OCI-LY1 (cell line): ENCODE measurements around the gene GSK3B.

Source experiments
- H2AFZ ChIP-seq: fragments of 200-600 bp; sonication (generic), shearing (Covaris generic); 2 replicates; pipeline ENCODE4 v1.6.0; 2014; ENCODE audit warnings: antibody characterized with exemption, mild to moderate bottlenecking, low read length
- H3F3A ChIP-seq: fragments of 200-600 bp; sonication (generic), shearing (Covaris generic); 2 replicates; pipeline ENCODE4 v1.6.0; 2014; ENCODE audit warnings: mild to moderate bottlenecking, antibody characterized with exemption, low read length, moderate library complexity; ENCODE audit not compliant: insufficient read depth
- H3K27ac ChIP-seq: fragments of 200-600 bp; sonication (generic); 2 replicates; pipeline ENCODE4 v1.5.1; 2014; ENCODE audit warnings: low read length, mixed run types, mild to moderate bottlenecking, low read depth; ENCODE audit not compliant: poor library complexity, severe bottlenecking
- H3K27me3 ChIP-seq: fragments of 200-600 bp; sonication (generic); 2 replicates; pipeline ENCODE4 v1.6.0; 2014; ENCODE audit warnings: antibody characterized with exemption, mild to moderate bottlenecking, low read length, moderate library complexity; ENCODE audit not compliant: insufficient read depth
- H3K36me3 ChIP-seq: fragments of 200-600 bp; sonication (generic); 2 replicates; pipeline ENCODE4 v1.6.1; 2014; ENCODE audit warnings: mild to moderate bottlenecking, antibody characterized with exemption, low read length, moderate library complexity, mixed read lengths; ENCODE audit not compliant: insufficient read depth
- H3K4me1 ChIP-seq: fragments of 200-600 bp; sonication (generic); 2 replicates; pipeline ENCODE4 v1.5.1; 2014; ENCODE audit warnings: mild to moderate bottlenecking, low read length, moderate library complexity; ENCODE audit not compliant: insufficient read depth, severe bottlenecking
- H3K4me2 ChIP-seq: fragments of 200-600 bp; sonication (generic), shearing (Covaris generic); 2 replicates; pipeline ENCODE4 v1.6.1; 2014; ENCODE audit warnings: low read length
- H3K4me3 ChIP-seq: fragments of 200-600 bp; sonication (generic); 2 replicates; pipeline ENCODE4 v1.5.1; 2014; ENCODE audit warnings: low read length, low read depth, mild to moderate bottlenecking, mixed read lengths; ENCODE audit not compliant: poor library complexity, severe bottlenecking
- H3K79me2 ChIP-seq: fragments of 200-600 bp; shearing (Covaris generic); 2 replicates; pipeline ENCODE4 v1.6.1; 2016; ENCODE audit warnings: mixed run types, low read length, mixed read lengths; ENCODE audit not compliant: insufficient read depth
- H3K9ac ChIP-seq: fragments of 200-600 bp; sonication (generic), shearing (Covaris generic); 2 replicates; pipeline ENCODE4 v1.6.1; 2014; ENCODE audit warnings: mild to moderate bottlenecking, low read length, mixed read lengths
- H3K9me2 ChIP-seq: fragments of 200-600 bp; sonication (generic), shearing (Covaris generic); 2 replicates; pipeline ENCODE4 v1.6.1; 2014; ENCODE audit warnings: low read depth, mild to moderate bottlenecking, low read length, mixed read lengths
- H3K9me3 ChIP-seq: fragments of 200-600 bp; shearing (Covaris generic); 2 replicates; pipeline ENCODE4 v1.6.1; 2014; ENCODE audit warnings: low read length, mixed read lengths
- H4K20me1 ChIP-seq: fragments of 200-600 bp; sonication (generic), shearing (Covaris generic); 2 replicates; pipeline ENCODE4 v1.6.0; 2016; ENCODE audit warnings: mild to moderate bottlenecking, low read length; ENCODE audit not compliant: insufficient read depth
- CTCF ChIP-seq: fragments of 200-600 bp; sonication (generic), shearing (Covaris generic); IDR thresholded peaks from 2 replicates; pipeline ENCODE4 v1.5.1; 2017; ENCODE audit warnings: mild to moderate bottlenecking, antibody characterized with exemption, low read length, moderate library complexity, mixed read lengths
- EZH2 ChIP-seq: fragments of 200-600 bp; sonication (generic), shearing (Covaris generic); IDR thresholded peaks from 2 replicates; pipeline ENCODE4 v1.8.0; 2017; ENCODE audit warnings: borderline replicate concordance, mixed run types, mild to moderate bottlenecking, antibody characterized with exemption, low read length, moderate library complexity, mixed read lengths

GSK3B gene

GRCh38 chr3:119783255-119783654 is 311.0 kb downstream of the GSK3B start:
- no peaks in the 10 kb centered on the region for H3K9me2 ChIP-seq
- TF ChIP-seq CTCF (no peak), EZH2 (no peak)
- H3K27ac ChIP-seq = no peak overlapping the region
- H3K36me3 ChIP-seq = no peaks in the 10 kb centered on the region
- no peaks in the 10 kb centered on the region for H3K4me1 ChIP-seq
- H3K27me3 ChIP-seq = no peaks in the 10 kb centered on the region
- no peak overlapping the region for H3K4me2 ChIP-seq
- H3K79me2 ChIP-seq = no peaks in the 10 kb centered on the region
- H3K4me3 ChIP-seq = no peak overlapping the region
- no peaks in the 10 kb centered on the region for H3K9me3 ChIP-seq
- H3K9ac ChIP-seq = no peak overlapping the region
- H3F3A ChIP-seq = no peaks in the 10 kb centered on the region
- no peak overlapping the region for H2AFZ ChIP-seq
- no peaks in the 10 kb centered on the region for H4K20me1 ChIP-seq

- Histone ChIP-seq H3K4me1 (no peaks in the 10 kb centered on the region), H3K4me3 (no peak overlapping the region), H3K36me3 (no peaks in the 10 kb centered on the region), H3K4me2 (no peak overlapping the region), H3F3A (no peaks in the 10 kb centered on the region), H3K79me2 (no peaks in the 10 kb centered on the region), H4K20me1 (no peaks in the 10 kb centered on the region), H3K27me3 (no peaks in the 10 kb centered on the region), H3K27ac (no peak overlapping the region), H2AFZ (no peak overlapping the region), H3K9me2 (no peaks in the 10 kb centered on the region), H3K9ac (no peak overlapping the region), H3K9me3 (no peaks in the 10 kb centered on the region)
- TF ChIP-seq CTCF (no peak), EZH2 (no peak)
These were observed 311.8 kb downstream of the GSK3B start for GRCh38 chr3:119782460-119782859.

GRCh38 chr3:119781330-119782198 is 312.7 kb downstream of the GSK3B start, which contains the start of gene NR1I2:
Gene NR1I2 (plus strand): TSS chr3:119782101.
- no peaks in the 10 kb centered on the region for H4K20me1 ChIP-seq
- no peaks in the 10 kb centered on the region for H3F3A ChIP-seq
- H3K9me2 ChIP-seq = no peaks in the 10 kb centered on the region
- no peaks in the 10 kb centered on the region for H3K27me3 ChIP-seq
- no peak within 1 kb of the TSS for H3K27ac ChIP-seq
- H2AFZ ChIP-seq = no peak within 1 kb of the TSS
- H3K9me3 ChIP-seq = no peaks in the 10 kb centered on the region
- H3K79me2 ChIP-seq = no peaks in the 10 kb centered on the region
- no peak within 1 kb of the TSS for H3K4me2 ChIP-seq
- no peak within 1 kb of the TSS for H3K9ac ChIP-seq
- TF ChIP-seq EZH2 (no peak), CTCF (peak; percentile 30; the same call in 1 of the 2 replicates)
- no peaks in the 10 kb centered on the region for H3K4me1 ChIP-seq
- no peaks in the 10 kb centered on the region for H3K36me3 ChIP-seq
- no peak within 1 kb of the TSS for H3K4me3 ChIP-seq
